LNCAP (cell line): ENCODE data around the gene HSD17B13.

Experiments used
- TF ChIP-seq, protein P1 (sequence below): fragments of 450-650 bp; IDR thresholded peaks from 2 replicates; pipeline ENCODE4 v1.5.1; 2017; ENCODE audit warnings: mild to moderate bottlenecking

HSD17B13 gene

DNA sequence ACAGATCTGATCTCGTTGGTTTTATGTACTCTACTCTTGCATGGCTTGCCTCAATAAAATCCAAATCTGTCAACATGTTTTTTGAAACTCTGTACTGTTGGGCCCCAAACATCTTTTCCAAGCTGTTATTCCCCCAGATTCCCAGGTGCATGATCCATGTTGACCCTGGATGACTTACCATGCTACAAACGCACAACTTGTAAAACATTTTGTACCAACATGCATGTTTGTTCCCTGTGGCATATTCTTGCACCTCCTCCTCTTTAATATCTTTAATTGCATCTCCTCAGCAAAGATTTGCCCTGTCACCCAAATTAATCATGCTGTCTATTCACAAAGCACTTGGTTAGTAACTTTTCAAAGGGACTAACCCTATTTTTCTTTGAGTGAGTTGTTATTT lies 24.3 kb downstream of the HSD17B13 start:
- TF ChIP-seq, protein P1, sequence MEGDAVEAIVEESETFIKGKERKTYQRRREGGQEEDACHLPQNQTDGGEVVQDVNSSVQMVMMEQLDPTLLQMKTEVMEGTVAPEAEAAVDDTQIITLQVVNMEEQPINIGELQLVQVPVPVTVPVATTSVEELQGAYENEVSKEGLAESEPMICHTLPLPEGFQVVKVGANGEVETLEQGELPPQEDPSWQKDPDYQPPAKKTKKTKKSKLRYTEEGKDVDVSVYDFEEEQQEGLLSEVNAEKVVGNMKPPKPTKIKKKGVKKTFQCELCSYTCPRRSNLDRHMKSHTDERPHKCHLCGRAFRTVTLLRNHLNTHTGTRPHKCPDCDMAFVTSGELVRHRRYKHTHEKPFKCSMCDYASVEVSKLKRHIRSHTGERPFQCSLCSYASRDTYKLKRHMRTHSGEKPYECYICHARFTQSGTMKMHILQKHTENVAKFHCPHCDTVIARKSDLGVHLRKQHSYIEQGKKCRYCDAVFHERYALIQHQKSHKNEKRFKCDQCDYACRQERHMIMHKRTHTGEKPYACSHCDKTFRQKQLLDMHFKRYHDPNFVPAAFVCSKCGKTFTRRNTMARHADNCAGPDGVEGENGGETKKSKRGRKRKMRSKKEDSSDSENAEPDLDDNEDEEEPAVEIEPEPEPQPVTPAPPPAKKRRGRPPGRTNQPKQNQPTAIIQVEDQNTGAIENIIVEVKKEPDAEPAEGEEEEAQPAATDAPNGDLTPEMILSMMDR = no peak

DNA sequence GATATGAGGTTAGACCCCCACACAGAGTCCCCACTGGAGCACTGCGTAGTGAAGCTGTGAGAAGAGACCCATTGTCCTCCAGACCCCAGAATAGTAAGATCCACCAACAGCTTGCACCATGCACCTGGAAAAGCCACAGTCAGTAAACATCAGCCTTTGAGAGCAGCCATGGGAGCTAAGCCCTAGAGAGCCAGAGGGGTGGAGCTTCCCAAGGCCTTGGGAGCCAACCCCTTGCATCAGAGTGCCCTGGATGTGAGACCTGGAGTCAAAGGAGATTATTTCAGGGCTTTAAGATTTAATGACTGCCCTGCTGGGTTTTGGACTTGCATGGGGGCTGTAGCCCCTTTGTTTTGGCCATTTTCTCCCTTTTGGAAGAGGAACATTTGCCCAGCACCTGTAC lies 35.7 kb downstream of the HSD17B13 start:
- TF ChIP-seq, protein P1 = no peak

DNA sequence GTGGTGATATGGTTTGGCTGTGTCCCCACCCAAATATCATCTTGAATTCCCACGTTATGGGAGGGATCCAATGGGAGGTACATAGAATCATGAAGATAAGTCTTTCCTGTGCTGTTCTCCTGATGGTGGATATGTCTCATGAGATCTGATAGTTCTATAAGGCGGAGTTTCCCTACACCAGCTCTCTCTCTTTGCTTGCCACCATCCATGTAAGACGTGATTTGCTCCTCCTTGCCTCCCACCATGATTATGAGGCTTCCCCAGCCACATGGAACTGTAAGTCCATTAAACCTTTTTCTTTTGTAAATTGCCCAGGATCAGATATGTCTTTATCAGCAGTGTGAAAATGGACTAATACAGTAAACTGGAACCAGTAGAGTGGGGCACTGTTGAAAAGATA lies 39.5 kb downstream of the HSD17B13 start:
- TF ChIP-seq, protein P1 = no peak

DNA sequence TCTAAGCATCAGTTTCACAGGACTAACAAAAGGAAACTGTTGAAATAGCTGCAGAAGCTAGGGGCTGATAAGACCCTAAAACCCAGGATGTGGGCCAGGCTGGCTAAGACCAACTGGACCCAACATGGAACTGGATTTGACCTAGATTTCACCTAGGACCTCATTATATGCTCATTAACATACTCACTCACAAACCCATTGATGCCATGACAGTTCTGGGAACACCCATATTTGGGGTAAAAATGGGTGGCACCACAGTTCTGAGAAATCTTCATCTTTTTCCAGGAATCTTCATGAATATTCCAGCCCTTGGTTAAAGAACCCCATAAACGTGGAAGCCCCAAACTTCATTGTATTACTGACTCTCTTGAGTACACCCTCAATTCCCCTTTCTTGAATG lies 41.1 kb downstream of the HSD17B13 start:
- TF ChIP-seq, protein P1 = no peak

DNA sequence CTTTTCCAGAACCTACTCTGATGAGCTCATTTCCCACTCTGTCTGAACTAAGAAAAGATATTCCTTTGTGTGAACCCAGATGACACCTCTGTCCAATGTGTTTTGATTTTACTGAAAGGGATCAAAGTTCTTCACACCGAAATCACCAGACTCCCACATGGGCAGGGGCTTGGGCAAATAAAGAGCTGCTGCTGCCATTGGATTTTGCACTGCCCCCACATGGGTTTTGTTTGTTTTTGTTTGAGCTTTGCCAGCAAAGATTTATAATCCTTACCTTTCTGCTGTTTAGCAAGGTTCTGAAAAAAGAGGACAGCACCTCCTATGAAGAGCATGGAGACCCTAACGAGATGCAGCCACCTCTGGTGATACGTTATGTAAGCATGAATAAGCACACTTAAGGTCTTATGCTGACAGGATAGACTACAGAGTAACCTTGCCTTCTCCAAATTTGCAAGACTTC lies 44.3 kb downstream of the HSD17B13 start:
- TF ChIP-seq, protein P1 = no peak

DNA sequence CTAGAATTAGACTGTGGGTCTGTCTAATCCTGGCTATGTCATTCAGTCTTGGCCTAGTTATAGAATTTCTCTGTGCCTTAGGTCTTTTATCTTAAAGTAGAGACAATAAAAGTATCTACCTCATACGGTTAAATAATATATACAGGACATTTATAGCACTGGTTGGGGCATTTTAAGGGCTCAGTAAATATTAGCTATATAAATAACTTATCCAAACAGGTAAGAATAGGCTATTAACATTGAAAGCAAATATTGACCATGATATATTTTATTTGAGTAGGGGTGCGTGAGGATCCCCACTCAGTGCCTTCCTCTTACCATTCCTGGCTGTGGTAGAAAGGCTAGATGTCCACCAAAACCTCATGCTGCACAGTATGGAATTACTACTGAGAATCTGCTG lies 47.4 kb downstream of the HSD17B13 start:
- TF ChIP-seq, protein P1 = no peak

DNA sequence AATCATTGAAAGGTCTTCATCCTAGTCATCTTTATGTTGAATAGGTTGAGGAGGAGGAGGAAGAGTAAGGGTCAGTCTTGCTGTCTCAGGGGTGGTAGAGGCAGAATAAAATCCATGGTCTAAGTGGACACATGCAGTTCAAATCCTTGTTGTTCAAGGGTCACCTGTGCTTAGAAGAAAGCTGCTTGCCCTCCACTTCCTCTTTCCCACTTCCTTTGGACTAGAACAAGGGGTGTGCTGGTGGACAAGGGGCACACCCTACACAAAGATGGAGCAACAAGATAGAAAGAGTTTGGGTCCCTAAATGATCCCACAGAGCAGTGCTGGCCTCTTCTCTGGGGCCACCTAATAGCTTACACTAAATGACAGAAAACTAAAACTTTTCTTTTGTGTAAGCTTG lies 47.9 kb downstream of the HSD17B13 start:
- TF ChIP-seq, protein P1 = no peak

DNA sequence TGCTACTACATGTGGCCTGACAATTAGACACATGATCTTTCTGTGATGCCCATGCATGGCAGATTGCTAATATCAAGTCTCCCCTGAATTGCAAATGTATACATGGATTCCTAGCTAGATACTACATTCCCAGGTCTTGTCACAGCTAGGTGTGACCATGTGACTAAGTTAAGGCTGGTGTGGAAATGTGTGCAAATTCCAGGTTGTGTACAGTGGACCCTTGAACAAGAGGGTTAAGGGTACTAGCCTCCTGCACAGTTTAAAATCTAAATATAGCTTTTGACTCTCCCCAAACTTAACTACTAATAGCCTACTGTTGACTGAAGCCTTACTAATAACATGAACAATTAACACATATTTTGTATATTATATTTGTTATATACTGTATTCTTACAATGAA lies 48.4 kb downstream of the HSD17B13 start:
- TF ChIP-seq, protein P1 = no peak
